Measurements from ENCODE around the gene MFAP4.
"Not testable (repeated sequence)": the region's sequence is repeated elsewhere in the genome, so short reads cannot be mapped to it uniquely, and the experiment has no call there.

The MFAP4 gene

GRCh38 chr17:19369846-19370492, 17.0 kb downstream of the MFAP4 start:
- no peak for DNase-seq (ENCODE audit: low read depth)

GRCh38 chr17:19369107-19369778, 17.7 kb downstream of the MFAP4 start:
- no peak for DNase-seq (ENCODE audit: low read depth)

- DNase-seq (ENCODE audit: low read depth), result no peak
Measured at GRCh38 chr17:19368229-19368628, 18.8 kb downstream of the MFAP4 start.

- no peak for DNase-seq (ENCODE audit: low read depth)
Measured at GRCh38 chr17:19366637-19366972, 20.4 kb downstream of the MFAP4 start.

- DNase-seq (ENCODE audit: low read depth), result no peak
Measured at GRCh38 chr17:19365833-19366636, 21.0 kb downstream of the MFAP4 start.

GRCh38 chr17:19365499-19365817, 21.5 kb downstream of the MFAP4 start:
- no peak for DNase-seq (ENCODE audit: low read depth)

GRCh38 chr17:19364699-19365498, 22.1 kb downstream of the MFAP4 start:
- no peak for DNase-seq (ENCODE audit: low read depth)

- no peak for DNase-seq (ENCODE audit: low read depth)
Measured at GRCh38 chr17:19363460-19364035, 23.4 kb downstream of the MFAP4 start.

- DNase-seq (ENCODE audit: low read depth), result no peak
Measured at GRCh38 chr17:19363114-19363438, 23.9 kb downstream of the MFAP4 start.

- DNase-seq (ENCODE audit: low read depth), result peak; percentile 82
Measured at GRCh38 chr17:19362277-19363113, 24.5 kb downstream of the MFAP4 start, which contains the start of gene B9D1. Gene B9D1 (minus strand): TSS chr17:19362723. CDS start chr17:19362569, 154 bp downstream.

- no peak for DNase-seq (ENCODE audit: low read depth)
Measured at GRCh38 chr17:19361944-19362276, 25.1 kb downstream of the MFAP4 start.

- no peak for DNase-seq (ENCODE audit: low read depth)
Measured at GRCh38 chr17:19361326-19361725, 25.7 kb downstream of the MFAP4 start.

GRCh38 chr17:19360772-19361171, 26.2 kb downstream of the MFAP4 start:
- DNase-seq (ENCODE audit: low read depth), result no peak

GRCh38 chr17:19359856-19360255, 27.1 kb downstream of the MFAP4 start:
- DNase-seq (ENCODE audit: low read depth), result no peak

- DNase-seq (ENCODE audit: low read depth), result no peak
Measured at GRCh38 chr17:19359151-19359550, 27.8 kb downstream of the MFAP4 start.

- DNase-seq (ENCODE audit: low read depth), result no peak
Measured at GRCh38 chr17:19357761-19358160, 29.2 kb downstream of the MFAP4 start.

- DNase-seq (ENCODE audit: low read depth), result no peak
Measured at GRCh38 chr17:19357351-19357750, 29.6 kb downstream of the MFAP4 start.

- DNase-seq (ENCODE audit: low read depth), result no peak
Measured at GRCh38 chr17:19354748-19355147, 32.2 kb downstream of the MFAP4 start.

GRCh38 chr17:19353401-19353800, 33.6 kb downstream of the MFAP4 start:
- DNase-seq (ENCODE audit: low read depth), result not testable (repeated sequence)

- no peak for DNase-seq (ENCODE audit: low read depth)
Measured at GRCh38 chr17:19348806-19349205, 38.2 kb downstream of the MFAP4 start.

GRCh38 chr17:19348081-19348650, 38.8 kb downstream of the MFAP4 start:
- DNase-seq (ENCODE audit: low read depth), result no peak

Data from stimulated activated CD8-positive, alpha-beta memory T cell treated with anti-CD3 and anti-CD28 coated beads, Interleukin-4, amount 100 ng/mL, for 24 hours (primary cell).